GM12872 (cell line): ENCODE results near the gene LRRN4CL.

Source experiments
- TF ChIP-seq, protein P1 (sequence below): IDR thresholded peaks from 3 replicates; pipeline ENCODE4 v1.5.1; 2011; ENCODE audit warnings: low read depth, mild to moderate bottlenecking, low read length, moderate library complexity; ENCODE audit not compliant: insufficient read depth

Gene LRRN4CL

DNA sequence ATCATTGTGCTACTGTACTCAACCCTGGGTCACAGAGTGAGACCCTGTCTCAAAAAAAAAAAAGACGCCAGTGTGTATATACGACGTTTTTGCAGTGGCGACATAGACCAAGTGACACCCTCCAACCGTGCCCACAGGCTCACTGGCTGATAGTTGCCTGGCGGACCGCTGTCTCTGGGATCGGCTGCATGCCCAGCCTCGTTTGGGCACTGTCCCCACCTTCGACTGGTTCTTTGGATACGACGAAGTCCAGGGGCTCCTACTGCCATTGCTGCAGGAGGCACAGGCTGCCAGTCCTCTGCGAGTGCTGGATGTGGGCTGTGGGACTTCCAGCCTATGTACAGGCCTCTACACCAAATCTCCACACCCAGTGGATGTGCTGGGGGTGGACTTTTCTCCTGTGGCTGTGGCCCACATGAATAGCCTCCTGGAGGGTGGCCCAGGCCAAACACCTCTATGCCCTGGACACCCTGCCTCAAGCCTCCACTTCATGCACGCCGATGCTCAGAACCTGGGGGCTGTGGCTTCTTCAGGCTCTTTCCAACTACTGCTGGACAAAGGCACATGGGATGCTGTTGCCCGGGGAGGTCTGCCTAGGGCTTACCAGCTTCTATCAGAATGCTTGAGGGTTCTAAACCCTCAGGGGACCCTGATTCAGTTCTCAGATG lies 22.9 kb downstream of the LRRN4CL start:
- TF ChIP-seq, protein P1, sequence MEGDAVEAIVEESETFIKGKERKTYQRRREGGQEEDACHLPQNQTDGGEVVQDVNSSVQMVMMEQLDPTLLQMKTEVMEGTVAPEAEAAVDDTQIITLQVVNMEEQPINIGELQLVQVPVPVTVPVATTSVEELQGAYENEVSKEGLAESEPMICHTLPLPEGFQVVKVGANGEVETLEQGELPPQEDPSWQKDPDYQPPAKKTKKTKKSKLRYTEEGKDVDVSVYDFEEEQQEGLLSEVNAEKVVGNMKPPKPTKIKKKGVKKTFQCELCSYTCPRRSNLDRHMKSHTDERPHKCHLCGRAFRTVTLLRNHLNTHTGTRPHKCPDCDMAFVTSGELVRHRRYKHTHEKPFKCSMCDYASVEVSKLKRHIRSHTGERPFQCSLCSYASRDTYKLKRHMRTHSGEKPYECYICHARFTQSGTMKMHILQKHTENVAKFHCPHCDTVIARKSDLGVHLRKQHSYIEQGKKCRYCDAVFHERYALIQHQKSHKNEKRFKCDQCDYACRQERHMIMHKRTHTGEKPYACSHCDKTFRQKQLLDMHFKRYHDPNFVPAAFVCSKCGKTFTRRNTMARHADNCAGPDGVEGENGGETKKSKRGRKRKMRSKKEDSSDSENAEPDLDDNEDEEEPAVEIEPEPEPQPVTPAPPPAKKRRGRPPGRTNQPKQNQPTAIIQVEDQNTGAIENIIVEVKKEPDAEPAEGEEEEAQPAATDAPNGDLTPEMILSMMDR = no peak

DNA sequence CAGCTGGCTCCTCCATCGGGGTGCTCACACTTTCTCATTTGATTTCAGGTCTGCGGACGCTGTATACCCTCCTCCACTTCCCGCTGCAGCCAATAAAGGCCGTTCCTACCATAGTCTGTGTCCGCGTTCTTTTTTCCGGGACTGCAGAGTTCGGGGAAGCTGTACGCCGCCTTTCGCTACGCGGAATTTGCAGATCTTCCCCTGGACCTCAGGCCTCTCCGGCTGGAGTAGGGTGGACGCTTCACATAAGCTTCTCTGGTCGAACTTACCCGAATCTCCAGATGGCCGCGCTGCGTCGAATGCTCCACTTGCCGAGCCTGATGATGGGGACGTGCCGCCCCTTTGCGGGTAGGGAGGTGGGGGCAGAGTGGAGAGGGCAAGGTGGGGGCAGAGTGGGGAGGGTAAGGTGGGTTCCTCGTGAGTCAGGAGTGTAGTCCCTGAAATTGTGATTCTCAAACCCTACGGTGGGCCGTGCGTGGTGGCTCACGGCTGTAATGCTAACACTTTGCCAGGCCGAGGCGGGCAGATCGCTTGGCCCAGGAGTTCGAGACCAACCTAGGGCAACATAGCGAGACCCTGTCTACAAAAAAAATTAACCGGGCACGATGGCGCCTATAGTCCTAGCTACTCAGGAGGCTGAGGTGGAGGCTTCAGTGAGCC lies 23.6 kb downstream of the LRRN4CL start:
- TF ChIP-seq, protein P1 = no peak

DNA sequence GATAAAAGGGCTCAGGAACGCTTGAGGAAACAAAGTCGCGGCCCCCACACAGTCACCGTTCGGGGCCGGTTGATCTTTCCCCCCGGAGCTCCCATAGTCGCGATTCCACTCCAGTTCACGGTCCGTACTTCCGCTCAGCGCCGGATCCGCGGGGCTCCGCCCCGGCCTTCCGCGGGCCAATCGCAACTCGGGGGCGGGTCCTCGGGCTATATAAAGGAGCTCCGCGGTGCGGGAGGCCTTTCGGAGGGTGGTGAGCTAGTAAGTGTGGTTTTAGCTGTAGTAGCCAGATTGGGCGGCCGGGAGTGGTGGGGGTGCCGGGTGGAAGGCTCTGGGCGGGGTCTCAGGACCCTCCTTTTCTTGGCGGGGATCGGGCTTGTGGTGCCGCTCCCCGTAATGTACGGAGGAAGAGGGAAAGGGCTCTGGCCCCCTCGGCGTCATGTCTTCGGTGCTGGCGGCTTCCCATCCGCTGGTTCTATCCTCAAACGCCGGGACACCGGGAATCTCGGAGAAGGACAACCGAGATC lies 24.2 kb downstream of the LRRN4CL start, which contains the start of the genes C11orf98 and CSKMT:
Gene C11orf98, minus strand, starts transcription at position 136 of the 524 bp plus-strand sequence. Its CDS starts 41 bp downstream, at position 95.
Gene CSKMT, plus strand, starts transcription at position 238 of the 524 bp plus-strand sequence. CDS start 568 bp downstream, outside the sequence.
- TF ChIP-seq, protein P1 = no peak

DNA sequence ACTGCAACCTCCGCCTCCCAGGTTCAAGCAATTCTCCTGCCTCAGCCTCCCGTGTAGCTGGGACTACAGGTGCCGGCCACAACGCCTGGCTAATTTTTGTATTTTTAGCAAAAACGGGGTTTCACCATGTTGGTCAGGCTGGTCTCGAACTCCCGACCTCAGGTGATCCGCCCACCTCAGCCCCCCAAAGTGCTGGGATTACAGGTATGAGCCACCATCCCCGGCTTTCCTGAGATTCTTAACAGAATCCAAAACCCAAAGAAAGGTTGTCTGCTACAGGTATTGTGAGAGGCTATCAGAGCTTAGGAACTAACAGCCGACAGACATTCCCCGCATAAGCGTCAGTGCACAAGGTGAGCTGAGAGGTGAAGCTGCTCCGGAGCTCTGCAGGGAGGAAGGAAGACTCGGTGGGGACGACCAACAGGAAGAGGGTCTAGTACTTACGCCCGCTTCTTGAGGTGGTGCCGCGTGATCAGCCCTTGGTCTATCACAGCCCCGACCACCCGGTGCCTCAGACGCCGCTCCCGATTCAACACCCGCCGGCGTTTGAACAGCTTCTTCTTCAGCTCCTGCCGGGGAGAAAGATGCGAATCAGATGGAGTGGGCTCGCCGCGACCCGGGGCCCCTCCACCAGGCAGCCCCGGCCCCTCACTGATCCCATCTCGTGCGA lies 24.8 kb downstream of the LRRN4CL start:
- TF ChIP-seq, protein P1 = no peak

DNA sequence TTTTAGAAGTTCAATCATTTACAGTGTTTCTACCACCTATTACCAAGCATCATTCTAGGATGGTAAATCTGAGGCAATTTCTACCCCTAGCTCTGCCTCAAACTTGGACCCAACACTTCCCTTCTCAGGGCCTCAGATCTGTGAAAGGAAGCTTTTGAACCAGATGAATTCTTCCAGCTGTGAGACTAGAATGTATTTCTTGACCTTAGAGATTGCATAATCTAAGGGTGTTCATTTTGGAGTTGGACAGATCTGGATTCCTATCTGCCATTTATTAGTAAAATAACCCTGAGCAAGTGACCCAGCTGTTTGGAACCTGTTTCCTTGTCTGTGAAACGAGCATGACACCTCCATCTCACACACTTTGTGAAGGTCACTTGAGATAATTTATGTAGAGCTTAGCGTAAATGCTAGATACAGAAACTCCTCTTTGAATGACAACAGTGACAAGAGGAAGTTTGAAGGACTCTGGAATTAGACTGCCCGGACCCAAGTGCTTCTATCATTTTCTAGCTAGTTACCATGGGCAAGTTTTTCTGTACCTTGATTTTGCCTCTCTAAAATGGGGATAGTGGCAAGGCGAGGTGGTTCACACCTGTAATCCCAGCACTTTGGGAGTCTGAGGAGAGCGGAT lies 32.4 kb downstream of the LRRN4CL start:
- TF ChIP-seq, protein P1 = no peak

DNA sequence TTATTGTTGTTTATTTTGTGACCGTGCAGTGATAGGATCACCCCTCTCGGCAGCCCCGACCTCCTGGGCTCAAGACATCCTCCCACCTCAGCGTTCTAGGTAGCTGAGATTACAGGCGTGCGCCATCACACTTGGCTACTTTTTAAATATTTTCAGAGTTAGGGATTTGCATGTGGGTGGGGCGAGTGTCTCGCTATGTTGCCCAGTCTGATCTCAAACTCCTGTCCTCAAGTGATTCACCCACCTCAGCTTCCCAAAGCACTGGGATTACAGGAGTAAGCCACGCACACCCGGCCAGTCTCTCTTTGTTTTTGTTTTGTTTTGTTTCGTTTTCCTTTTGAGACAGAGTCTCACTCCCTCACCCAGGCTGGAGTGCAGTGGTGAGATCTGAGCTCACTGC lies 35.0 kb downstream of the LRRN4CL start:
- TF ChIP-seq, protein P1 = no peak
